Skeletal muscle satellite cell (primary cell): ENCODE measurements around the gene KCNE4.

Experiments
- H3K27me3 ChIP-seq: 2 replicates; pipeline ENCODE4 v1.7.0; 2013; ENCODE audit warnings: low read length; ENCODE audit not compliant: control insufficient read depth, insufficient read depth
- H3K36me3 ChIP-seq: 2 replicates; pipeline ENCODE4 v1.7.0; 2013; ENCODE audit warnings: mild to moderate bottlenecking, control low read depth, low read length; ENCODE audit not compliant: insufficient read depth
- H3K4me1 ChIP-seq: 2 replicates; pipeline ENCODE4 v1.7.0; 2013; ENCODE audit warnings: low read length; ENCODE audit not compliant: control insufficient read depth, insufficient read depth
- H3K4me2 ChIP-seq: 2 replicates; pipeline ENCODE4 v1.7.0; 2013; ENCODE audit warnings: mild to moderate bottlenecking, low read length
- H3K4me3 ChIP-seq: 2 replicates; pipeline ENCODE4 v1.7.0; 2013; ENCODE audit warnings: low read length
- H3K9ac ChIP-seq: 2 replicates; pipeline ENCODE4 v1.7.0; 2013; ENCODE audit warnings: mild to moderate bottlenecking, low read depth, low read length, moderate library complexity
- H3K9me3 ChIP-seq: replicated peaks from 2 replicates; pipeline ENCODE4 v1.7.0; 2013; ENCODE audit warnings: mild to moderate bottlenecking, control low read depth, low read length

Gene KCNE4

GRCh38 chr2:223065107-223065506 is 13.1 kb downstream of the KCNE4 start:
- Histone ChIP-seq H3K4me3 (no peak overlapping the region), H3K9me3 (no peaks in the 10 kb centered on the region), H3K4me1 (peaks cover 13% of the 10 kb centered on the region), H3K9ac (no peak overlapping the region), H3K36me3 (no peaks in the 10 kb centered on the region), H3K27me3 (no peaks in the 10 kb centered on the region), H3K4me2 (no peak overlapping the region)

- peaks cover 12% of the 10 kb centered on the region for H3K4me1 ChIP-seq
- no peaks in the 10 kb centered on the region for H3K27me3 ChIP-seq
- H3K36me3 ChIP-seq = no peaks in the 10 kb centered on the region
- H3K4me3 ChIP-seq = no peak overlapping the region
- H3K9ac ChIP-seq = no peak overlapping the region
- no peaks in the 10 kb centered on the region for H3K9me3 ChIP-seq
- no peak overlapping the region for H3K4me2 ChIP-seq
These were observed 14.7 kb downstream of the KCNE4 start for GRCh38 chr2:223066721-223067120.

- Histone ChIP-seq H3K36me3 (no peaks in the 10 kb centered on the region), H3K9me3 (no peaks in the 10 kb centered on the region), H3K4me2 (no peak overlapping the region), H3K27me3 (no peaks in the 10 kb centered on the region), H3K4me1 (peaks cover 3% of the 10 kb centered on the region), H3K9ac (no peak overlapping the region), H3K4me3 (no peak overlapping the region)
These were observed 16.1 kb downstream of the KCNE4 start for GRCh38 chr2:223068071-223068470.

GRCh38 chr2:223069465-223069864 is 17.5 kb downstream of the KCNE4 start:
- H3K4me1 ChIP-seq = peaks cover 3% of the 10 kb centered on the region
- H3K4me3 ChIP-seq = no peak overlapping the region
- H3K27me3 ChIP-seq = no peaks in the 10 kb centered on the region
- no peak overlapping the region for H3K4me2 ChIP-seq
- no peak overlapping the region for H3K9ac ChIP-seq
- H3K9me3 ChIP-seq = no peaks in the 10 kb centered on the region
- no peaks in the 10 kb centered on the region for H3K36me3 ChIP-seq

GRCh38 chr2:223069988-223070387 is 18.0 kb downstream of the KCNE4 start:
- Histone ChIP-seq H3K36me3 (no peaks in the 10 kb centered on the region), H3K27me3 (no peaks in the 10 kb centered on the region), H3K9ac (no peak overlapping the region), H3K9me3 (no peaks in the 10 kb centered on the region), H3K4me2 (no peak overlapping the region), H3K4me3 (no peak overlapping the region), H3K4me1 (peaks cover 3% of the 10 kb centered on the region)

- no peaks in the 10 kb centered on the region for H3K9me3 ChIP-seq
- H3K9ac ChIP-seq = no peak overlapping the region
- H3K27me3 ChIP-seq = no peaks in the 10 kb centered on the region
- no peak overlapping the region for H3K4me2 ChIP-seq
- H3K4me3 ChIP-seq = no peak overlapping the region
- H3K36me3 ChIP-seq = no peaks in the 10 kb centered on the region
- H3K4me1 ChIP-seq = peaks cover 3% of the 10 kb centered on the region
These were observed 19.1 kb downstream of the KCNE4 start for GRCh38 chr2:223071139-223071538.

GRCh38 chr2:223072826-223073225 is 20.8 kb downstream of the KCNE4 start:
- Histone ChIP-seq H3K9me3 (no peaks in the 10 kb centered on the region), H3K4me3 (no peak overlapping the region), H3K4me2 (no peak overlapping the region), H3K36me3 (no peaks in the 10 kb centered on the region), H3K4me1 (peaks cover 3% of the 10 kb centered on the region), H3K27me3 (no peaks in the 10 kb centered on the region), H3K9ac (no peak overlapping the region)

- Histone ChIP-seq H3K9me3 (no peaks in the 10 kb centered on the region), H3K4me2 (no peak overlapping the region), H3K27me3 (no peaks in the 10 kb centered on the region), H3K9ac (no peak overlapping the region), H3K36me3 (no peaks in the 10 kb centered on the region), H3K4me3 (no peak overlapping the region), H3K4me1 (peaks cover 3% of the 10 kb centered on the region)
These were observed 23.6 kb downstream of the KCNE4 start for GRCh38 chr2:223075301-223076270.

GRCh38 chr2:223076573-223076972 is 24.6 kb downstream of the KCNE4 start:
- no peak overlapping the region for H3K4me2 ChIP-seq
- peaks cover 3% of the 10 kb centered on the region for H3K4me1 ChIP-seq
- no peaks in the 10 kb centered on the region for H3K36me3 ChIP-seq

GRCh38 chr2:223078482-223078881 is 26.5 kb downstream of the KCNE4 start:
- H3K36me3 ChIP-seq = no peaks in the 10 kb centered on the region
- H3K4me2 ChIP-seq = no peak overlapping the region
- no peak overlapping the region for H3K9ac ChIP-seq
- H3K4me1 ChIP-seq = no peaks in the 10 kb centered on the region
- no peaks in the 10 kb centered on the region for H3K27me3 ChIP-seq
- no peaks in the 10 kb centered on the region for H3K9me3 ChIP-seq
- H3K4me3 ChIP-seq = no peak overlapping the region

More at GRCh38 chr2:223076573-223076972, 24.6 kb downstream of the KCNE4 start:
- no peak overlapping the region for H3K4me3 ChIP-seq
- H3K9ac ChIP-seq = no peak overlapping the region
- H3K9me3 ChIP-seq = no peaks in the 10 kb centered on the region
- H3K27me3 ChIP-seq = no peaks in the 10 kb centered on the region

- Histone ChIP-seq H3K36me3 (no peaks in the 10 kb centered on the region), H3K4me1 (no peaks in the 10 kb centered on the region), H3K4me2 (no peak overlapping the region), H3K4me3 (no peak overlapping the region), H3K9ac (no peak overlapping the region), H3K9me3 (no peaks in the 10 kb centered on the region), H3K27me3 (no peaks in the 10 kb centered on the region)
These were observed 27.4 kb downstream of the KCNE4 start for GRCh38 chr2:223079378-223079777.

- no peak overlapping the region for H3K4me3 ChIP-seq
- no peak overlapping the region for H3K9ac ChIP-seq
- no peaks in the 10 kb centered on the region for H3K27me3 ChIP-seq
- H3K4me1 ChIP-seq = no peaks in the 10 kb centered on the region
- no peaks in the 10 kb centered on the region for H3K9me3 ChIP-seq
- H3K36me3 ChIP-seq = no peaks in the 10 kb centered on the region
- no peak overlapping the region for H3K4me2 ChIP-seq
These were observed 27.9 kb downstream of the KCNE4 start for GRCh38 chr2:223079925-223080324.
